ENCODE data around the gene GNAS. TPM values are rescaled to one million over a fixed set of nuclear protein-coding genes. Genes with fewer than 3 reads are reported as not detected.

Gene GNAS
- total RNA-seq, 4 donors from 2014 or later, result 2,457 to 5,038 (median 3,494) TPM

- 1% methylated on average over 42 to 45 of the region's 49 CpGs for WGBS, 2 donors
- peak overlapping the region; percentile 59 to 95 (median 78) for H3K4me3 ChIP-seq (replicated peaks in 1 of 3)
- TF ChIP-seq POLR2A (IDR thresholded peaks at IDR 0.05) (peak in 1 of 2 donors; percentile 71), CTCF (IDR thresholded peaks at IDR 0.05) (no peak)
- intact Hi-C loops (cut with DNase I), result loop anchor here (5.0 to 10.0 kb wide), 2 partner anchors 112 to 150 kb away; partner anchors contain the start of genes CTSZ and PRELID3B
- H3K4me1 ChIP-seq, result peaks cover 37 to 45% of the 10 kb centered on the region in 2 donors
- H3K9me3 ChIP-seq, result no peaks in the 10 kb centered on the region
- no peaks in the 10 kb centered on the region for H3K27me3 ChIP-seq
- H3K27ac ChIP-seq, result peak overlapping the region; percentile 99 to 100 (median 100)
- H3K36me3 ChIP-seq, result no peaks in the 10 kb centered on the region
- DNase-seq, result peak; percentile 86 to 88
These were observed 39.8 kb downstream of the GNAS start for GRCh38 chr20:58892141-58892931.

GRCh38 chr20:58892932-58893224 lies 40.4 kb downstream of the GNAS start:
- peak overlapping the region; percentile 59 to 95 (median 78) for H3K4me3 ChIP-seq (replicated peaks in 1 of 3)
- intact Hi-C loops (cut with DNase I), result loop anchor here (5.0 to 10.0 kb wide), 2 partner anchors 112 to 149 kb away; partner anchors contain the start of genes CTSZ and PRELID3B
- no peaks in the 10 kb centered on the region for H3K9me3 ChIP-seq
- H3K27me3 ChIP-seq, result no peaks in the 10 kb centered on the region
- TF ChIP-seq CTCF (IDR thresholded peaks at IDR 0.05) (no peak), POLR2A (IDR thresholded peaks at IDR 0.05) (no peak)
- peak overlapping the region; percentile 99 to 100 (median 100) for H3K27ac ChIP-seq
- WGBS, 2 donors, result 0 to 2% methylated on average over 1 of the region's 1 CpG
- no peak for DNase-seq
- H3K4me1 ChIP-seq, result peaks cover 43 to 50% of the 10 kb centered on the region in 2 donors
- H3K36me3 ChIP-seq, result no peaks in the 10 kb centered on the region

GRCh38 chr20:58893355-58894120 lies 41.0 kb downstream of the GNAS start:
- DNase-seq, result no peak
- Histone ChIP-seq H3K9me3 (no peaks in the 10 kb centered on the region), H3K27ac (peak overlapping the region; percentile 99 to 100 (median 100)), H3K27me3 (no peaks in the 10 kb centered on the region), H3K4me3 (replicated peaks in 1 of 3) (peak overlapping the region; percentile 22 to 95 (median 78)), H3K36me3 (peaks cover 4% of the 10 kb centered on the region in 2 donors), H3K4me1 (peaks cover 49 to 51% of the 10 kb centered on the region in 2 donors)
- 46 to 54% methylated on average over 5 of the region's 5 CpGs for WGBS, 2 donors
- intact Hi-C loops (cut with DNase I), result loop anchor here (5.0 to 10.0 kb wide), 2 partner anchors 111 to 149 kb away; partner anchors contain the start of genes CTSZ and PRELID3B
- no peak for TF ChIP-seq CTCF (IDR thresholded peaks at IDR 0.05)
- TF ChIP-seq POLR2A (IDR thresholded peaks at IDR 0.05), result no peak

- Histone ChIP-seq H3K4me3 (replicated peaks in 1 of 3) (peak overlapping the region in 2 of 3 donors; percentile 11 to 78), H3K27ac (peak overlapping the region; percentile 99 to 100 (median 100)), H3K27me3 (no peaks in the 10 kb centered on the region), H3K4me1 (peaks cover 54 to 64% of the 10 kb centered on the region in 2 donors), H3K36me3 (peaks cover 8 to 16% of the 10 kb centered on the region in 2 donors), H3K9me3 (no peaks in the 10 kb centered on the region)
- TF ChIP-seq POLR2A (IDR thresholded peaks at IDR 0.05) (no peak), CTCF (IDR thresholded peaks at IDR 0.05) (no peak)
- intact Hi-C loops (cut with DNase I), result loop anchor here (5.0 to 10.0 kb wide), 2 partner anchors 110 to 147 kb away; partner anchors contain the start of genes CTSZ and PRELID3B
- DNase-seq, result no peak
- 19 to 21% methylated on average over 5 of the region's 5 CpGs for WGBS, 2 donors
These were observed 42.3 kb downstream of the GNAS start for GRCh38 chr20:58894652-58895447.

Measured in thyroid gland (tissue), 4 donors.